SK-N-SH treated with all-trans-retinoic acid at 6 μM for 48 hours (cell line): Measurements from ENCODE around the gene CAND1.
A peak's percentile ranks its signal among the peaks of the same experiment; 100 is the strongest.

ENCODE experiments used
- ATAC-seq: fragments of 200-7000 bp; cut with Tn5 transposase; 3 replicates; pipeline ENCODE4 v1.9.1; 2020; ENCODE audit warnings: mild to moderate bottlenecking, moderate library complexity
- ARNTL ChIP-seq: fragments of 450-650 bp; formaldehyde crosslinking; IDR thresholded peaks from 2 replicates; pipeline ENCODE4 v1.5.0; 2020; ENCODE audit warnings: low read depth, mild to moderate bottlenecking, moderate library complexity, borderline replicate concordance
- BACH2 ChIP-seq: fragments of 250-450 bp; sonication (Bioruptor Pico); IDR thresholded peaks from 2 replicates; pipeline ENCODE4 v1.9.0; 2021; ENCODE audit warnings: mild to moderate bottlenecking, borderline replicate concordance
- CSDC2 ChIP-seq: fragments of 250-450 bp; sonication (Bioruptor Pico); IDR thresholded peaks from 2 replicates; pipeline ENCODE4 v1.5.0; 2020; ENCODE audit warnings: mild to moderate bottlenecking, moderate library complexity
- ESRRG ChIP-seq: fragments of 250-450 bp; sonication (Bioruptor Pico); IDR thresholded peaks from 2 replicates; pipeline ENCODE4 v1.6.1; 2021; ENCODE audit warnings: mild to moderate bottlenecking
- GLIS3 ChIP-seq: fragments of 250-450 bp; sonication (Bioruptor Pico); IDR thresholded peaks from 2 replicates; pipeline ENCODE4 v1.5.0; 2020; ENCODE audit warnings: mild to moderate bottlenecking, moderate library complexity
- ISL1 ChIP-seq: fragments of 250-450 bp; sonication (Bioruptor Pico); IDR thresholded peaks from 2 replicates; pipeline ENCODE4 v2.1.2; 2022; ENCODE audit warnings: mild to moderate bottlenecking, moderate library complexity
- OSR1 ChIP-seq: fragments of 250-450 bp; sonication (Bioruptor Pico); IDR thresholded peaks from 2 replicates; pipeline ENCODE4 v1.8.0; 2022; ENCODE audit warnings: moderate library complexity, mild to moderate bottlenecking, inconsistent platforms
- PPARA ChIP-seq: fragments of 250-450 bp; sonication (Bioruptor Pico); IDR thresholded peaks from 2 replicates; pipeline ENCODE4 v1.5.0; 2020; ENCODE audit warnings: mild to moderate bottlenecking, borderline replicate concordance
- RARB ChIP-seq: fragments of 250-450 bp; sonication (Bioruptor Pico); IDR thresholded peaks from 2 replicates; pipeline ENCODE4 v1.8.0; 2021; ENCODE audit warnings: mild to moderate bottlenecking, moderate library complexity
- SNAI2 ChIP-seq: fragments of 250-450 bp; sonication (Bioruptor Pico); IDR thresholded peaks from 2 replicates; pipeline ENCODE4 v1.5.0; 2020; ENCODE audit warnings: mild to moderate bottlenecking, moderate library complexity
- TCF4 ChIP-seq: fragments of 250-450 bp; sonication (Bioruptor Pico); IDR thresholded peaks from 2 replicates; pipeline ENCODE4 v1.8.0; 2021; ENCODE audit warnings: mild to moderate bottlenecking, moderate library complexity, borderline replicate concordance
- TOX ChIP-seq: fragments of 250-450 bp; sonication (Bioruptor Pico); IDR thresholded peaks from 2 replicates; pipeline ENCODE4 v1.8.0; 2021; ENCODE audit warnings: mild to moderate bottlenecking, moderate library complexity, borderline replicate concordance
- ZC3H10 ChIP-seq: fragments of 250-450 bp; sonication (Bioruptor Pico); IDR thresholded peaks from 2 replicates; pipeline ENCODE4 v1.5.1; 2021; ENCODE audit warnings: mild to moderate bottlenecking, moderate library complexity
- ZFP3 ChIP-seq: fragments of 250-450 bp; sonication (Bioruptor Pico); IDR thresholded peaks from 2 replicates; pipeline ENCODE4 v1.5.0; 2020; ENCODE audit warnings: mild to moderate bottlenecking, moderate library complexity
- ZFP30 ChIP-seq: fragments of 450-650 bp; formaldehyde crosslinking; IDR thresholded peaks from 2 replicates; pipeline ENCODE4 v1.5.0; 2022; ENCODE audit warnings: mild to moderate bottlenecking, moderate library complexity
- ZNF565 ChIP-seq: fragments of 450-650 bp; formaldehyde crosslinking; conservative IDR thresholded peaks from 2 replicates; pipeline ENCODE4 v1.5.0; 2020; ENCODE audit warnings: low read depth, mild to moderate bottlenecking, moderate library complexity
- ZNF70 ChIP-seq: fragments of 450-650 bp; formaldehyde crosslinking; IDR thresholded peaks from 2 replicates; pipeline ENCODE4 v1.5.0; 2020; ENCODE audit warnings: mild to moderate bottlenecking, moderate library complexity
- ZNF8 ChIP-seq: fragments of 450-650 bp; formaldehyde crosslinking; IDR thresholded peaks from 2 replicates; pipeline ENCODE4 v1.5.0; 2020; ENCODE audit warnings: mild to moderate bottlenecking, moderate library complexity
- TF ChIP-seq, protein P1 (sequence below): fragments of 250-450 bp; sonication (Bioruptor Pico); IDR thresholded peaks from 2 replicates; pipeline ENCODE4 v1.5.1; 2021; ENCODE audit warnings: mild to moderate bottlenecking, moderate library complexity
- TF ChIP-seq, protein P2 (sequence below): fragments of 250-450 bp; sonication (Bioruptor Pico); IDR thresholded peaks from 2 replicates; pipeline ENCODE4 v1.8.0; 2020; ENCODE audit warnings: mild to moderate bottlenecking, moderate library complexity, borderline replicate concordance
- TF ChIP-seq, protein P3 (sequence below): fragments of 250-450 bp; sonication (Bioruptor Pico); IDR thresholded peaks from 2 replicates; pipeline ENCODE4 v1.5.1; 2020; ENCODE audit warnings: low read depth, mild to moderate bottlenecking, moderate library complexity
- TF ChIP-seq, protein P4 (sequence below): fragments of 250-450 bp; sonication (Bioruptor Pico); IDR thresholded peaks from 2 replicates; pipeline ENCODE4 v1.8.0; 2021; ENCODE audit warnings: low read depth, mild to moderate bottlenecking, moderate library complexity, borderline replicate concordance
- TF ChIP-seq, protein P5 (sequence below): fragments of 250-450 bp; sonication (Bioruptor Pico); IDR thresholded peaks from 2 replicates; pipeline ENCODE4 v1.5.0; 2020; ENCODE audit warnings: mild to moderate bottlenecking, moderate library complexity

Gene CAND1

DNA sequence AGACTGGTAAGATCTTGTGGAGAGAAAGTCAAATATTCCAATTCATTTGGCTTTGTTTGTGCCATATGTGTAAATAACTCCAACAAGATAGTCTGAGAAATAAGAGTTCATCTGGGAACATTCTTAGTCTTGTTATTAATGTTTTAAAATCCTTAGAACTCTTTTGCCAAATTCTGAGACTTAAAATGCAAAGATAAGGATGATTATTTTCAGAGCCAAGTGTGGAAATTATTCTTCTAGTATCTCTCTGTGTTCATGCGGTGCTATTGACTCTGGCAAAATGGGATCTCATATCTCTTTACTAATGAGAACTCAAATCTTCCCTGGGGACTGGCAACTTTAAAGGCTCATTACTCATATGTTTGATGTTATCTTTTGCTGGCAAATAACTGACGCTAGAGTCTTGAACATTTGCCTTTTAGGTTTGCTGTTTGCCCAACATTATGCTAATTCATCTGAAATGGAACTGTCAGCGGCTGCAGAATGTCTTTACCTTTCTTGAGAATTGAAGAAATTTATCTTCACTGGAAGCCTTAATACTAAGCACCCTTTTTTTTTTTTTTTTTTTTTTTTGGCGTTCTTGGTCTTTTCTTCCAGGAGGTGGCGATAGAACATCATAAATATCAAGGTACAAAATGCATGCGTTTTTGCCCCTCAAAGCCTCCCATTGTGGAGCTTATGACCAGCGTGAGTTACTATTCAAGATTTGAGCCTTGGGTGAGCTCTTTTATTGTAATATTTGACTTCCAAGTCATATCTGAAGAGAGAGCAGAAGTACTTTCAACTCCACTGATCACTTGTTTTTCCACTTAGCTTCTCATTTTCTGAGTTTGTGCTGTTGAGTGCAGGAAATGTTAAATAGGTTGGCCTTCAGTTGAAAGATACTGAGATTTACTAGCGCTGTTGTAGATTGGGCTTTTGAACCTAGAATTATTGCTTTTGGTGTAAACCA lies 86.5 kb downstream of the CAND1 start:
- peak; percentile 88 for ATAC-seq
- TF ChIP-seq ZNF8 (CRISPR knock-in tag) (no peak), ZFP30 (CRISPR knock-in tag) (no peak), RARB (CRISPR knock-in tag) (no peak), ISL1 (CRISPR knock-in tag) (peak; percentile 86)
- TF ChIP-seq, protein P1, sequence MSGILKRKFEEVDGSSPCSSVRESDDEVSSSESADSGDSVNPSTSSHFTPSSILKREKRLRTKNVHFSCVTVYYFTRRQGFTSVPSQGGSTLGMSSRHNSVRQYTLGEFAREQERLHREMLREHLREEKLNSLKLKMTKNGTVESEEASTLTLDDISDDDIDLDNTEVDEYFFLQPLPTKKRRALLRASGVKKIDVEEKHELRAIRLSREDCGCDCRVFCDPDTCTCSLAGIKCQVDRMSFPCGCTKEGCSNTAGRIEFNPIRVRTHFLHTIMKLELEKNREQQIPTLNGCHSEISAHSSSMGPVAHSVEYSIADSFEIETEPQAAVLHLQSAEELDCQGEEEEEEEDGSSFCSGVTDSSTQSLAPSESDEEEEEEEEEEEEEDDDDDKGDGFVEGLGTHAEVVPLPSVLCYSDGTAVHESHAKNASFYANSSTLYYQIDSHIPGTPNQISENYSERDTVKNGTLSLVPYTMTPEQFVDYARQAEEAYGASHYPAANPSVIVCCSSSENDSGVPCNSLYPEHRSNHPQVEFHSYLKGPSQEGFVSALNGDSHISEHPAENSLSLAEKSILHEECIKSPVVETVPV (CRISPR knock-in tag): no peak

DNA sequence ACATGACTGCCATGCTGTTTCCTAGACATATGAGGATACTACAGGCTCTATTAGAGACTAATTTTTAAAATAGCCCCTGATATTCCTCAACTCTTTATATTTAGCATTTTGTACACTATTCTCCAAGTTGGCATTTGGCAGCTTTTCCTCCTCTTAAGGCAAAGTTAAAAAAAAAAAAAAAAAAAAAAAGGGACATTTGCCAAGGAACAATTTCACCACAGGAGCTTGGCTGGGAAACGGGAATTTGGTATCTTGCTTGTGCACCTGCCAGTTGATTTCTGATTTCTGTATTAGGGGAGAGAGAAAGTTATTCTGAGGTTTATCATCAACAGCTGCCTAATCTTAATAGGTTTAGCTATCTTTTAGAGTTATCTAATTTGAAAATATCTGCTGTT lies 87.2 kb downstream of the CAND1 start:
- no peak for TF ChIP-seq PPARA (CRISPR knock-in tag)
- no peak for TF ChIP-seq ZFP3 (CRISPR knock-in tag)
- no peak for TF ChIP-seq ZFP30 (CRISPR knock-in tag)
- TF ChIP-seq TCF4: no peak
- TF ChIP-seq SNAI2 (CRISPR knock-in tag): no peak
- TF ChIP-seq, protein P2, sequence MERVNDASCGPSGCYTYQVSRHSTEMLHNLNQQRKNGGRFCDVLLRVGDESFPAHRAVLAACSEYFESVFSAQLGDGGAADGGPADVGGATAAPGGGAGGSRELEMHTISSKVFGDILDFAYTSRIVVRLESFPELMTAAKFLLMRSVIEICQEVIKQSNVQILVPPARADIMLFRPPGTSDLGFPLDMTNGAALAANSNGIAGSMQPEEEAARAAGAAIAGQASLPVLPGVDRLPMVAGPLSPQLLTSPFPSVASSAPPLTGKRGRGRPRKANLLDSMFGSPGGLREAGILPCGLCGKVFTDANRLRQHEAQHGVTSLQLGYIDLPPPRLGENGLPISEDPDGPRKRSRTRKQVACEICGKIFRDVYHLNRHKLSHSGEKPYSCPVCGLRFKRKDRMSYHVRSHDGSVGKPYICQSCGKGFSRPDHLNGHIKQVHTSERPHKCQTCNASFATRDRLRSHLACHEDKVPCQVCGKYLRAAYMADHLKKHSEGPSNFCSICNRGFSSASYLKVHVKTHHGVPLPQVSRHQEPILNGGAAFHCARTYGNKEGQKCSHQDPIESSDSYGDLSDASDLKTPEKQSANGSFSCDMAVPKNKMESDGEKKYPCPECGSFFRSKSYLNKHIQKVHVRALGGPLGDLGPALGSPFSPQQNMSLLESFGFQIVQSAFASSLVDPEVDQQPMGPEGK (CRISPR knock-in tag): no peak
- no peak for TF ChIP-seq RARB (CRISPR knock-in tag)
- TF ChIP-seq CSDC2: no peak
- TF ChIP-seq OSR1 (CRISPR knock-in tag): no peak
- TF ChIP-seq ZNF8 (CRISPR knock-in tag): no peak
- no peak for TF ChIP-seq ZNF70 (CRISPR knock-in tag)
- TF ChIP-seq, protein P3, sequence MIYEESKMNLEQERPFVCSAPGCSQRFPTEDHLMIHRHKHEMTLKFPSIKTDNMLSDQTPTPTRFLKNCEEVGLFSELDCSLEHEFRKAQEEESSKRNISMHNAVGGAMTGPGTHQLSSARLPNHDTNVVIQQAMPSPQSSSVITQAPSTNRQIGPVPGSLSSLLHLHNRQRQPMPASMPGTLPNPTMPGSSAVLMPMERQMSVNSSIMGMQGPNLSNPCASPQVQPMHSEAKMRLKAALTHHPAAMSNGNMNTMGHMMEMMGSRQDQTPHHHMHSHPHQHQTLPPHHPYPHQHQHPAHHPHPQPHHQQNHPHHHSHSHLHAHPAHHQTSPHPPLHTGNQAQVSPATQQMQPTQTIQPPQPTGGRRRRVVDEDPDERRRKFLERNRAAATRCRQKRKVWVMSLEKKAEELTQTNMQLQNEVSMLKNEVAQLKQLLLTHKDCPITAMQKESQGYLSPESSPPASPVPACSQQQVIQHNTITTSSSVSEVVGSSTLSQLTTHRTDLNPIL (CRISPR knock-in tag): no peak
- TF ChIP-seq, protein P1 (CRISPR knock-in tag): no peak
- TF ChIP-seq ISL1 (CRISPR knock-in tag): no peak
- TF ChIP-seq TOX (CRISPR knock-in tag): no peak
- TF ChIP-seq ZNF565 (CRISPR knock-in tag): no peak
- TF ChIP-seq ZC3H10: no peak
- no peak for TF ChIP-seq BACH2 (CRISPR knock-in tag)

DNA sequence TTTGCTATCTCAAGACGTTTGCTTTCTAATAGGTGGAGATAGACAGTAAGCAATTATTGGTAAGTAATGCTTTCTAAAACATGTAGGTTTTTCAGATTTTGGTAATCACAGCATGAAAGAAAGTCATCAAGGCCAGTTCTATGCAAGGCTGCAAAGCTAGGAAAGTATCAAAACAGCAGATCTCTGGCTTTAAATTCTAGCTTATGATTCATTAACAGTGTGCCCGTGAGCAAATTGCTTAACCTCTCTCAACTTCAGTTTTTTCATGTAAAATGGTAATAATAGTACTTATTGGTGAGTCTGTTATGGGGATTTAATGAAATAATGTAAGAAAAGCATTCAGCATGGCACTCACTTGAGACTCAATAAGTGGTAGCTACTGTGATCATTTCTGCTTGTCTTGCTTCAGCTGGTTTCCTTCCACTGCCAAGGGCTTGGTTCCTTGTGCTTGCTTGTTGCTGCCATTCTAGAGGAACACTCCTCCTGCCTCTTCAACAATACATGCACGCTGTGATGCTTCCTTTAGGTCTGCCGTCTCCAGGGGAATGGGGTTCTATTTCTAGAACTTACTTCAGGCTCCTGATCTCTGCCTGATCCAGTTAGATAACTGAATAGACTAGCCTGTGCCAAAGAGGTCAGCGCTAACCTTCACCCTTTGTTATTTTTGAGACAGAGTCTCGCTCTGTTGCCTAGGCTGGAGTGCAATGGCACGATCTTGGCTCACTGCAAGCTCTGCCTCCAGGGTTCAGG lies 88.4 kb downstream of the CAND1 start:
- no peak for ATAC-seq
- TF ChIP-seq SNAI2 (CRISPR knock-in tag) (no peak), OSR1 (CRISPR knock-in tag) (no peak), ARNTL (CRISPR knock-in tag) (no peak), ZFP30 (CRISPR knock-in tag) (no peak), ZC3H10 (no peak), RARB (CRISPR knock-in tag) (no peak), ISL1 (CRISPR knock-in tag) (no peak), ZNF565 (CRISPR knock-in tag) (no peak), ZNF70 (CRISPR knock-in tag) (no peak), TOX (CRISPR knock-in tag) (no peak), GLIS3 (CRISPR knock-in tag) (no peak), TCF4 (no peak), ZNF8 (CRISPR knock-in tag) (no peak), ESRRG (no peak)
- TF ChIP-seq, protein P4, sequence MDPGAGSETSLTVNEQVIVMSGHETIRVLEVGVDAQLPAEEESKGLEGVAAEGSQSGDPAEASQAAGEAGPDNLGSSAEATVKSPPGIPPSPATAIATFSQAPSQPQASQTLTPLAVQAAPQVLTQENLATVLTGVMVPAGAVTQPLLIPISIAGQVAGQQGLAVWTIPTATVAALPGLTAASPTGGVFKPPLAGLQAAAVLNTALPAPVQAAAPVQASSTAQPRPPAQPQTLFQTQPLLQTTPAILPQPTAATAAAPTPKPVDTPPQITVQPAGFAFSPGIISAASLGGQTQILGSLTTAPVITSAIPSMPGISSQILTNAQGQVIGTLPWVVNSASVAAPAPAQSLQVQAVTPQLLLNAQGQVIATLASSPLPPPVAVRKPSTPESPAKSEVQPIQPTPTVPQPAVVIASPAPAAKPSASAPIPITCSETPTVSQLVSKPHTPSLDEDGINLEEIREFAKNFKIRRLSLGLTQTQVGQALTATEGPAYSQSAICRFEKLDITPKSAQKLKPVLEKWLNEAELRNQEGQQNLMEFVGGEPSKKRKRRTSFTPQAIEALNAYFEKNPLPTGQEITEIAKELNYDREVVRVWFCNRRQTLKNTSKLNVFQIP (CRISPR knock-in tag): no peak
- TF ChIP-seq, protein P5, sequence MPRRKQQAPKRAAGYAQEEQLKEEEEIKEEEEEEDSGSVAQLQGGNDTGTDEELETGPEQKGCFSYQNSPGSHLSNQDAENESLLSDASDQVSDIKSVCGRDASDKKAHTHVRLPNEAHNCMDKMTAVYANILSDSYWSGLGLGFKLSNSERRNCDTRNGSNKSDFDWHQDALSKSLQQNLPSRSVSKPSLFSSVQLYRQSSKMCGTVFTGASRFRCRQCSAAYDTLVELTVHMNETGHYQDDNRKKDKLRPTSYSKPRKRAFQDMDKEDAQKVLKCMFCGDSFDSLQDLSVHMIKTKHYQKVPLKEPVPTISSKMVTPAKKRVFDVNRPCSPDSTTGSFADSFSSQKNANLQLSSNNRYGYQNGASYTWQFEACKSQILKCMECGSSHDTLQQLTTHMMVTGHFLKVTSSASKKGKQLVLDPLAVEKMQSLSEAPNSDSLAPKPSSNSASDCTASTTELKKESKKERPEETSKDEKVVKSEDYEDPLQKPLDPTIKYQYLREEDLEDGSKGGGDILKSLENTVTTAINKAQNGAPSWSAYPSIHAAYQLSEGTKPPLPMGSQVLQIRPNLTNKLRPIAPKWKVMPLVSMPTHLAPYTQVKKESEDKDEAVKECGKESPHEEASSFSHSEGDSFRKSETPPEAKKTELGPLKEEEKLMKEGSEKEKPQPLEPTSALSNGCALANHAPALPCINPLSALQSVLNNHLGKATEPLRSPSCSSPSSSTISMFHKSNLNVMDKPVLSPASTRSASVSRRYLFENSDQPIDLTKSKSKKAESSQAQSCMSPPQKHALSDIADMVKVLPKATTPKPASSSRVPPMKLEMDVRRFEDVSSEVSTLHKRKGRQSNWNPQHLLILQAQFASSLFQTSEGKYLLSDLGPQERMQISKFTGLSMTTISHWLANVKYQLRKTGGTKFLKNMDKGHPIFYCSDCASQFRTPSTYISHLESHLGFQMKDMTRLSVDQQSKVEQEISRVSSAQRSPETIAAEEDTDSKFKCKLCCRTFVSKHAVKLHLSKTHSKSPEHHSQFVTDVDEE: no peak

More for the DNA sequence above, 87.2 kb downstream of the CAND1 start:
- no peak for ATAC-seq
